Duodenal mucosa (tissue), 2 donors: Measurements from ENCODE around the gene NFIA.

Experiments used
- H3K27ac ChIP-seq: one replicate; pipeline ENCODE4 v1.7.0; 2013; ENCODE audit warnings: low read depth, low read length
- H3K27me3 ChIP-seq, 2 donors: one replicate each; pipeline ENCODE4 v1.7.0; 2013; ENCODE audit warnings: low read length in 2 of 2, control low read depth in 1 of 2; ENCODE audit not compliant: insufficient read depth in 2 of 2, control insufficient read depth in 1 of 2
- H3K36me3 ChIP-seq, 2 donors: one replicate each; pipeline ENCODE4 v1.7.0; 2013; ENCODE audit warnings: low read length in 2 of 2, control low read depth in 1 of 2; ENCODE audit not compliant: insufficient read depth in 2 of 2, control insufficient read depth in 1 of 2
- H3K4me1 ChIP-seq, 2 donors: one replicate each; pipeline ENCODE4 v1.7.0; 2013; ENCODE audit warnings: low read length in 2 of 2, control low read depth in 1 of 2; ENCODE audit not compliant: insufficient read depth in 2 of 2, control insufficient read depth in 1 of 2
- H3K4me3 ChIP-seq, 2 donors: one replicate each; pipeline ENCODE4 v1.7.0; 2013; ENCODE audit warnings: low read length in 2 of 2, low read depth in 1 of 2
- H3K9ac ChIP-seq, 2 donors: one replicate each; pipeline ENCODE4 v1.7.0; 2013; ENCODE audit warnings: low read length in 2 of 2, low read depth in 1 of 2
- H3K9me3 ChIP-seq, 2 donors: one replicate each; pipeline ENCODE4 v1.7.0; 2013; ENCODE audit warnings: low read length in 2 of 2, control low read depth in 1 of 2; ENCODE audit not compliant: control insufficient read depth in 1 of 2

Gene NFIA

DNA sequence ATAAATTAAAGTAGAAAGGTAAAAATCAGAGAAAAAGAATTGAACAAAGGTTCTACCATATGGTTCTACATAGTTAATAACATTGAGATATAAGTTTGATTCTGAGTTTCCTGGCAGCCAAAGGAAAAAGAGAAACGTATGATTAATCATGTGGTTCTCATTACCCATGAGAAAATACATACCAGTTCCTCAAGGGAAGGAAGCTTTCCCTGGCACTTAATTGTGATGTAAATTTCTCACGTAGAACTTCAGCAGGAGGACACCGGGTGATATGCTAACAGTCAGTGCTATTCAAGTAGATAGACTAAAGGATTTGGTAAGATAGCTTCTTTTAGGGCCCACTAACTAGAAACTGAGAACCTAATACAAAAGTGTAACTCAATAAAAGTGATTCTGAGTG lies 218.5 kb downstream of the NFIA start:
- Histone ChIP-seq H3K9ac (no peak overlapping the region), H3K27ac (no peak overlapping the region), H3K9me3 (no peaks in the 10 kb centered on the region), H3K36me3 (no peaks in the 10 kb centered on the region), H3K4me1 (peaks cover 0 to 5% of the 10 kb centered on the region in 2 donors), H3K27me3 (no peaks in the 10 kb centered on the region), H3K4me3 (no peak overlapping the region)

DNA sequence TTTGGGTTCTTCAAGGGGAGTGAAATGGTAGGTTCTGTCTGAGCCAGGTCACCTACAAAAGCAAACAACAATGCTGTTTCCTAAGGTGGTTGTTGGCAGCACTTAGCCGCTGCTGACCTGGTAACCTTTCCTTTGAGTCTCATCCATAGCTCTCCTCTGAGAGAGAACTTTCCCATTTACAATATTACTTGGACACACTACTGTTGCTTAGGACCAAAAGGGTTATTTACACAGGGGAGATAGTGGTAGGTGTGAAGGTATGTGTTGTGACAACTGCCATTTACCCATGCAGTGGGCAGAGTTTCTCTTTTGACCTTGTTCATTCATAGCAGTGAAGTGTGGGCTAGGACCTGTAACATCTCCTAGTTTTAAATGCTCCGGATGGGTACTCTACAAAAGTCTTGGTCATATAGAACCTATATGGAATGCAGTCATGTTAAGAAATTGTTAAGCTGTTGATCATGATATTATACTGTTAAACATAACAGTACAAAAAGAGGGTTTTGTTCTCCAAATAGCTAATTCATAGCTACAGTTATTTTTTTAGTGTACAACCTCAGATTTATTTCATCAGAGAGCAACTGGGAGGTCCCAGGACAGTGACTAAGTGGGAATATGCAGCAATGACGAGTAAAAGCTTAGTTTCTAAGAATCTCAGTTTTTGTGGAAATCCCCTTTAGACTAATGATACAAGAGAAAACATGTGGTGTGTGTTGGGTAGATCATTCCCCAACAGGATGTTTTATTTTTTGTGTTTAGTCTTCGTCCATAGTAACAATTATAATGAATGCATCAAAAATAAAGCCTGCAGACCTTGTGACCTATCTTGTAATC lies 219.7 kb downstream of the NFIA start:
- no peaks in the 10 kb centered on the region for H3K36me3 ChIP-seq
- H3K27me3 ChIP-seq, result no peaks in the 10 kb centered on the region
- H3K9me3 ChIP-seq, result no peaks in the 10 kb centered on the region
- H3K27ac ChIP-seq, result peak overlapping the region; percentile 42
- peaks cover 0 to 5% of the 10 kb centered on the region in 2 donors for H3K4me1 ChIP-seq
- H3K4me3 ChIP-seq, result no peak overlapping the region
- H3K9ac ChIP-seq, result no peak overlapping the region

DNA sequence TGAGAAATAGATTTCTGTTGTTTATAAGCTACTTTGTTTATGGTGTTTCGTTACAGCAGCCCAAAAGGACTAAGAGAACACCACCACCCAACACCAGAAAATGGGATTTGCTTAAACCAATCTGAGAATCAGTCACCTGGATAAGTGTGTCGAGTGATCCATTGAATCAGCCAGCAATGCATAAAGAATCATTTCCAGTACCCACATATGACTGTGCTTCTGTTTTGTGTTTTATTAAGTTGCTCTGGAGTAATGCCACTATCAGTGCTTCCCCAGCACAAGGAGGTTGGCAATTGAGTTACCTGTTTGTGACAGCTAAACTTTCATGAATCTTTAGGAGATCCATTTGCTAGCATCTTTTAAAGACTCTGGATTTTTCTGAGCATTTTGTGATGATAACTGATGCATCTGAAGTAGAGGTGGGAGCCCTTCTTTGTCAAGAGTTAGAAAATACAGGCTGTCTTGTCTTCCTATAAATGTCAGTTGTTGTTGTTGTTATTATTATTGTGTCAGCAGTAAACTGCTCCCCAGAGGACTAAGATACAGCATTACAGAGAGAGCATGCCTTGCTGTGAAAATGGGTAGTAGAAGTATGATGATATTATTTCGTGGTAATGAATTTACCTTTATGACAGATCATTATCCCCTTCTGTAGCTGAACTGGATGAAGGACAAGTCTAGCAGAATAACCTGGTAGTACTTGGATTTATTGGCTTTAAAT lies 225.2 kb downstream of the NFIA start:
- Histone ChIP-seq H3K27ac (no peak overlapping the region), H3K4me1 (no peaks in the 10 kb centered on the region)

DNA sequence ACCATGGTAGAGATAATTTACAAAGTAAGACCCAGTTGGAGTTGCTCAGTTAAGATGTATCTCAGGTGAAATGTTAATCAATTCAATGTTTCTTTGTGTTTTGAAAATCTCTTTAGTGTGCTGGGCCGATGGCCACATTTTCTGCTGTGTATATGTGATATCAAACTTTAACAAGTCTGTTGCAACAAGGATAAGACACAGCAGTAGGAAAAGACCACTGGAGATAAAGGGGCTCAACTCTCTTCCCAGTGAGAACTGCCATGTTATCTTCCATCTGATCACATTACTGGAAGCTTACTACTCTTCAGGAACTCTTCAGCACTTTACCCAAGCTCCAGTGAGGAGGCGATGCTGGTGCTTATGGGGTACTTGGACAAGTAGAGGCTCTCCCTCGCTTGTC lies 227.7 kb downstream of the NFIA start:
- Histone ChIP-seq H3K27ac (no peak overlapping the region), H3K27me3 (no peaks in the 10 kb centered on the region), H3K36me3 (no peaks in the 10 kb centered on the region), H3K9me3 (no peaks in the 10 kb centered on the region), H3K4me3 (no peak overlapping the region), H3K9ac (no peak overlapping the region), H3K4me1 (no peaks in the 10 kb centered on the region)

More for the DNA sequence above, 225.2 kb downstream of the NFIA start:
- H3K36me3 ChIP-seq, result no peaks in the 10 kb centered on the region
- no peaks in the 10 kb centered on the region for H3K9me3 ChIP-seq
- H3K27me3 ChIP-seq, result no peaks in the 10 kb centered on the region
- no peak overlapping the region for H3K4me3 ChIP-seq
- no peak overlapping the region for H3K9ac ChIP-seq

DNA sequence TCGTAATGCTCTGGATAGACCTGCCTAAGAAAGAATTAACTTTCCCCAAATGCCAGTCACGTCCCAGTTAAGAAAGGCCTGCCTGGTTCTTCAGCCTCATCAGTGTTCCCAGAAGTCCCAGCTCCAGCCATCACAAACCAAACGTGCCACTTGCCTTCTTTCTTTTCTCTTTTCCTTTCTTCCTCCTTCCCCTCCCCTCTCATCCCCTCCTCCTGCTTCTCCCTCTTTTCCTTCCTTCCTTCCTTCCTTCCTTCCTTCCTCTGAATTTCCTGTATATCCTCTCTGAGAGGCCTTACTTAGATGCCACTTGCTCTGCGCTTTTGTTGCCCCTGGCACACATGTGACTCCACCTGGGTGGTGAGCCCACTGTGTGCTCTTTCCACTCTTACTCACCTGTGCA lies 228.2 kb downstream of the NFIA start:
- no peaks in the 10 kb centered on the region for H3K4me1 ChIP-seq
- no peak overlapping the region for H3K27ac ChIP-seq
- no peaks in the 10 kb centered on the region for H3K9me3 ChIP-seq
- no peak overlapping the region for H3K4me3 ChIP-seq
- H3K36me3 ChIP-seq, result no peaks in the 10 kb centered on the region
- H3K9ac ChIP-seq, result no peak overlapping the region
- no peaks in the 10 kb centered on the region for H3K27me3 ChIP-seq

DNA sequence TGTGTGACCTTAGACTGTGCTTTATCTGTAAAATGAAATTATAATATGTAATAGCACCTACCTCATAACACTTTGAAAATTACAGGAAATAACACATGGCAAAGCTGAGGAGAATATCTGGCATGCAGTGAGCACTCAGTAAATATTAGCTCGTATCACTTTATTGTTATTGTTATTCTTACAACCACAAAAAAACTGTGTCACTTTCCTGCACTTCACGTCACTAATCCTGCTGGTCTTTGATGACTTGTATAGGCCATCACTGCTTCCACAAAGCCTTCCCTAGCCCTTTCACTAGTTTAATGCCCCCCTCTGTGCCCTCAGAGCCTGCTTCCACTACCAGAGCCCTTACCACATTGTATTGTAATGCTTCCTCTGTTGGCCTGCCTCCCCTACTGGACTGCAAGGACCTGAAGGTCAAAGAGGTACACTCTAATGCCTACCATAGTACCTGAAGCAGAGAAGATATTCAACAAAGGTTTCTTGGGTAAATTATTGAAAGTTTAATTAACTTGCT lies 231.6 kb downstream of the NFIA start:
- H3K4me3 ChIP-seq, result no peak overlapping the region
- no peak overlapping the region for H3K27ac ChIP-seq

DNA sequence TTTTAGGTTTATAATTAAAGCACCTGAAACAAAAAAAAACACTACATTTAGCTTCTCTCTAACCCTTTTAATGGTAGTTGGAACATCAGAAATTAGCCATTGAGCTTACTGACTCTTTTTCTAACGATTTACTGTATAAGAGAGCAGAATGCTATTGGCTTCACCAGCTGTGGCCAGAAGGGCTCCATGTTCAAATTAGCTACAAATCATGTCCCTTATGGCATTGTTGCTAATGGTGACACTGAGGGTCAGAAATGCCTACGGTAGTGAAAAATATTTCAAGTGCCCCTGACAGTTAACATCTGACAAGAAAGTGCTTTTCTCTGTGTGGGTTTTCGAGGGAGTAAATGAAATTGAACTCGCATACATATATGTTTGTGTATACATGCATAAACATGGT lies 232.7 kb downstream of the NFIA start:
- Histone ChIP-seq H3K4me3 (no peak overlapping the region), H3K4me1 (peaks cover 15 to 20% of the 10 kb centered on the region in 2 donors), H3K9ac (no peak overlapping the region), H3K27me3 (no peaks in the 10 kb centered on the region), H3K9me3 (no peaks in the 10 kb centered on the region), H3K27ac (no peak overlapping the region), H3K36me3 (no peaks in the 10 kb centered on the region)

More for the DNA sequence above, 231.6 kb downstream of the NFIA start:
- Histone ChIP-seq H3K9ac (no peak overlapping the region), H3K27me3 (no peaks in the 10 kb centered on the region), H3K4me1 (peaks cover 4 to 9% of the 10 kb centered on the region in 2 donors), H3K36me3 (no peaks in the 10 kb centered on the region), H3K9me3 (no peaks in the 10 kb centered on the region)

DNA sequence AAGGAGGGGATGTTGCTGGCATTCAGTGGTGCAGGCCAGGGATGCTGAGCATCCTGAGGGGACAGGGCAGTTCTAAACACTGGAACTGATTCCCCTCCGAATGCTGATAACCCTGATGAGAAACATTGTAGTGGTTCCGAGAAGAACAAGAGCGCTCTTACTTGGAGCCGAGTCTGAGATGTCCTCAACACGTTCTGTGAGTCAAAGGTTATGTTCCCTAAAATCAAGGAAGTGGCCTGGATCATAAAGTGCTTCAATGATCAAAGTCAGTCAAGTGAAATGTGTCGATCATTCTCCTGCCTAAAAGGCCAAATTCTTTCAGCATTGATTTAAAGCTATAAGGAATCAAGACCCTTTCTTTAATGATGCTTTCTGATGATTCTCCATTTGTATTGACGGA lies 234.1 kb downstream of the NFIA start:
- Histone ChIP-seq H3K9ac (no peak overlapping the region), H3K4me1 (peaks cover 17 to 23% of the 10 kb centered on the region in 2 donors), H3K4me3 (no peak overlapping the region), H3K36me3 (no peaks in the 10 kb centered on the region), H3K9me3 (no peaks in the 10 kb centered on the region), H3K27me3 (no peaks in the 10 kb centered on the region), H3K27ac (no peak overlapping the region)

DNA sequence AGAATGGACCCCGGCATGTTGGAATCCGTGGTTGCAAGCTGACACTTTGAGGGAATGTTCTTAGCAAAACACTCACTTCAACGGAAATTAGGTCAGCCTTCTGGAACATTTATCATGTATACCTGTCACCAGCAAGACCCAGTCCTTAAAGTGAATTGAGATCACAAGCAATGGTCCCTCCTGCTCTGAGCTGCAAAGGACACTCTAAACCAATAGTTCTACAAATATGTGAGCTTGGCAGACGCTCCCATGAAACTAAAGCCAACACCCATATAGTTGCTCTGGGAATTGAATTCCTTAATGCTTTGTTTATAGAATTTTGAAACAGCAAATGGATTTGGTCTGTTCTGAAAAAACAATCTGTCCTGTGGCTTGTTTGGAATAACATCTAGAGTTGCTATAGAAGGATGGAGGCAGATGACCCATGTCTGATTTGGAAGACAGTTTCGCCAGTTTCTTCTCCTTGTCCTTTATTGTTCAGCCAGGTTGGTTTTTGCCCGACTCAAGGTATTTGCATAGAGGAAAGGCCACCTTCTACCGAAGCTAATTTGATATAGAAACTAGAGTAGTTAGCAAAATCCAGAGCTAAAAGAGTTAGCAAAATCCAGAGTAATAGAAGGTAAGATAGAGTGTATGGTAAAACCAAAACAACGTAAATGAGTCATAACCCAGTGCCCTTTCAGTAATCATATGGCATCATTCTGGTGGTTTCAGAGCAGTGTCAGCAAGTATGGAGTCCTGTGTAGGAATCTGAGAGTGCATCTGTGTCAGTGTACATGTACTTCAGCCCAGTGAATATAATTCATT lies 236.2 kb downstream of the NFIA start:
- Histone ChIP-seq H3K9ac (no peak overlapping the region), H3K27ac (peak overlapping the region; percentile 13), H3K4me3 (no peak overlapping the region)

More for the DNA sequence above, 236.2 kb downstream of the NFIA start:
- H3K36me3 ChIP-seq, result no peaks in the 10 kb centered on the region
- no peaks in the 10 kb centered on the region for H3K9me3 ChIP-seq
- H3K4me1 ChIP-seq, result peaks cover 17 to 27% of the 10 kb centered on the region in 2 donors
- no peaks in the 10 kb centered on the region for H3K27me3 ChIP-seq
